RWPE1 (cell line): ENCODE measurements around the gene OSBPL6.

Experiments
- CTCF ChIA-PET: fragments of 350-600 bp; sonication (Branson Sonifier 250); formaldehyde crosslinking; extraction: SDS; loops from one replicate; lab custom pipeline; 2021; lab: Yijun Ruan, JAX
- POLR2A ChIA-PET: fragments of 400-600 bp; formaldehyde crosslinking; extraction: SDS; loops from one replicate; lab custom pipeline; 2020; ENCODE audit warnings: antibody characterized with exemption; ENCODE audit not compliant: low non-redundant PET; lab: Yijun Ruan, JAX
- DNase-seq: peaks from one replicate; pipeline ENCODE4 v3.0.0; 2012; ENCODE audit warnings: low spot score
- H3K27ac ChIP-seq: fragments of 450-650 bp; 2 replicates; pipeline ENCODE4 v1.5.1; 2017
- TF ChIP-seq, protein P1 (sequence below): fragments of 450-650 bp; conservative IDR thresholded peaks from 2 replicates; pipeline ENCODE4 v1.5.1; 2017; ENCODE audit warnings: low read depth, mild to moderate bottlenecking

OSBPL6 gene

GRCh38 chr2:178304333-178304732 lies 110.0 kb downstream of the OSBPL6 start:
- no peak overlapping the region for H3K27ac ChIP-seq
- ChIA-PET CTCF (interaction anchor here (0.8 kb wide), 1 partner anchor 92 kb away, joined by 4 read pairs; no protein-coding TSS in a partner anchor), POLR2A (no interaction called here)
- DNase-seq: no peak
- TF ChIP-seq, protein P1, sequence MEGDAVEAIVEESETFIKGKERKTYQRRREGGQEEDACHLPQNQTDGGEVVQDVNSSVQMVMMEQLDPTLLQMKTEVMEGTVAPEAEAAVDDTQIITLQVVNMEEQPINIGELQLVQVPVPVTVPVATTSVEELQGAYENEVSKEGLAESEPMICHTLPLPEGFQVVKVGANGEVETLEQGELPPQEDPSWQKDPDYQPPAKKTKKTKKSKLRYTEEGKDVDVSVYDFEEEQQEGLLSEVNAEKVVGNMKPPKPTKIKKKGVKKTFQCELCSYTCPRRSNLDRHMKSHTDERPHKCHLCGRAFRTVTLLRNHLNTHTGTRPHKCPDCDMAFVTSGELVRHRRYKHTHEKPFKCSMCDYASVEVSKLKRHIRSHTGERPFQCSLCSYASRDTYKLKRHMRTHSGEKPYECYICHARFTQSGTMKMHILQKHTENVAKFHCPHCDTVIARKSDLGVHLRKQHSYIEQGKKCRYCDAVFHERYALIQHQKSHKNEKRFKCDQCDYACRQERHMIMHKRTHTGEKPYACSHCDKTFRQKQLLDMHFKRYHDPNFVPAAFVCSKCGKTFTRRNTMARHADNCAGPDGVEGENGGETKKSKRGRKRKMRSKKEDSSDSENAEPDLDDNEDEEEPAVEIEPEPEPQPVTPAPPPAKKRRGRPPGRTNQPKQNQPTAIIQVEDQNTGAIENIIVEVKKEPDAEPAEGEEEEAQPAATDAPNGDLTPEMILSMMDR: no peak

DNA sequence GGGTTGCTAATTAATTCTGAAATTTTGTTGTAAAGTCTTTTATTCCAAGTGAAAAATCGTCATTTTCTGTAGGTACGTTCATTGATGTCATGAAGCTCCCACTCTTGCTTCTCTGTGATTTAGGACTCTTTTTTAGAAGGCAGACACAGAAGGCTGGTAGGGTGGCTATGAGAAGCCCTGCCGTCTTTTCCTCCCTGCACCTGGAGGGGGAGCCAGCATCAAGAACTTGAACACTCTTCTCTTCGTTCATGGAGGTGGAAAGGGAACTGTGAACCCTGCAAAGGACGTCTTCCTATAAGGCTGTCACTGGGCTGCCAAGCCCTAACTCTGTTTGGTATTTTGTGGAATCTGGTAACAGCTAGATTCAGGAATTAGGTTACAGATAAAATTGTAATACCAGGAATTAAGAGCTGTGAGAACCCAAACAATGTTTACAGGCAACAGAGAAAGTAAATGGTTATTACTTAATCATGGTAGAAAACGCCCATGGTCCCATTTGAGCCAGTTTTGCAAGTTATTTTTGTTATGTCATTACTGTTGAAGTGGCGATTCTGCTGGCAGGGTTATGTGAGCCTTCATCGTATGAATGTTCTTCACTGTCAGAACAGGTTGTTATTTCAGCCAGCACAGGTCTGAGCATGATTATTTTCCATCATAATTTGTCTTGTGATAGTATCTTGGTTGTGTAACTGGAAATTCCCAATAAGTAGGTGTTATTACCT lies 112.2 kb downstream of the OSBPL6 start:
- DNase-seq: peak; percentile 28
- TF ChIP-seq, protein P1: no peak; the same call in 1 of the 2 replicates
- ChIA-PET POLR2A (interaction anchor here (0.6 kb wide), 1 partner anchor 210 kb away, joined by 4 read pairs; no protein-coding TSS in a partner anchor), CTCF (interaction anchor here (0.6 to 1.4 kb wide), 5 partner anchors 14 to 162 kb away, joined by 3 to 5 read pairs (median 4); no protein-coding TSS in a partner anchor)
- no peak overlapping the region for H3K27ac ChIP-seq

DNA sequence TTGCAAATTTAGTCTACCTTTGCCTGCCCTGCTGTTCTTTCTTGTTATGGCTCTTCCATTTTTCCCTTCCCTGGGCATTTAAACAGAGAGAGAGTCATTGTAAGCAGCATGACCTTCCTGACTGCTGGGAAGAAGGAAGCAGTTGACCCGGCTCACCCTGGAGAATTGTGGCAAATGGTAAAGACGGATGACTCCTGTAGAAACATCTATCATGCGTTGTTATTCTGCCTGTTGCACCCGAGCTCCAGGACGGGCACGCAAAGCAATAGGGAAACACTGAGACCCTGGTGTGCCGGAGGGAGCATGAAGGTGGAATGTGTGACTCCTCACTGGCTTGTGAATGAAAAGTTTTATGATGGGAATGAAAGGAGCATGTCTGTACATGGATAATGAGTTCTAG lies 113.3 kb downstream of the OSBPL6 start:
- no peak for DNase-seq
- ChIA-PET CTCF (no interaction called here), POLR2A (no interaction called here)
- TF ChIP-seq, protein P1: no peak
- H3K27ac ChIP-seq: no peak overlapping the region

DNA sequence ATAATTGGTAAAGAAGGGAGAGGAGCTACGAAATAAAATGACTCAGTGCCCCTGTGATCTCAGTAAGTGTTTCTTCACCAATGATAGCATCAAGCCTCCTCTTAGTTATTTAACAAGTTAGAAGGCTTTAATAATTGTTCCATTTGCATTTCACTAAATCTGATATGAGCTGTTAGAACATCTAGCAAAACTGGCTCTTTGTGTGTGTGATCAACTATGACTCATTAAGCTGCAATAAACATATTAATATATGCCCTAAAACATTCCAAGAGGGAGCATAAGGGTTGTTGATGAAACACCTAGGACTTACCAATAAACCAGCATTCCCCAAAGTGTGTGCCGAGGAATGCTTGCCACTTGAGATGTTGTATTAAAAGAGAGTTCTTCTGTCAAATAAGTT lies 115.2 kb downstream of the OSBPL6 start:
- peak; percentile 23 for DNase-seq
- TF ChIP-seq, protein P1: no peak
- H3K27ac ChIP-seq: no peak overlapping the region
- POLR2A ChIA-PET: no interaction called here
- CTCF ChIA-PET: interaction anchor here (0.6 to 1.2 kb wide), 2 partner anchors 100 to 105 kb away, joined by 5 to 7 read pairs; no protein-coding TSS in a partner anchor

DNA sequence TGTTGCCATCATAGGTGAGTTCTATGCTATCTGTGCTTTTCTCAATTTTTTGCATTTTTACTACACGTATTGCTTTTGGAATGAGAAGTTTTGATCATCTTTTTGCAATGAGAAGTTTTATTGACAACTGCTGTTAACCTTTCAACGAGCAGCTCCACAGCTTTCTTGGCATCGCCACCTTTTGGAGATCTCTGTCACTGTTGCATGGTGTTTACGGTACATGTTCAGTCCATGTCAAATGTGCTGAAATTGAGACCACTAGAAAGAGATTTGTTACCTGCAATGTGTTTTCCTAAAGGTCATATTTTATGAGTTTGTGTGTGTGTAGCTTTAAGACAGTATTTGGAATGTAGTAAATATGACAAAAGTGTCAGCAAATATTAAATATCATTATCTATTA lies 120.8 kb downstream of the OSBPL6 start:
- no peak overlapping the region for H3K27ac ChIP-seq
- CTCF ChIA-PET: interaction anchor here (0.6 kb wide), 1 partner anchor 784 kb away, joined by 7 read pairs; no protein-coding TSS in a partner anchor
- POLR2A ChIA-PET: no interaction called here
- TF ChIP-seq, protein P1: no peak
- no peak for DNase-seq

GRCh38 chr2:178315488-178315948 lies 121.2 kb downstream of the OSBPL6 start:
- CTCF ChIA-PET: interaction anchor here (0.6 kb wide), 1 partner anchor 783 kb away, joined by 7 read pairs; no protein-coding TSS in a partner anchor
- TF ChIP-seq, protein P1: no peak
- POLR2A ChIA-PET: no interaction called here
- DNase-seq: no peak
- no peak overlapping the region for H3K27ac ChIP-seq
